Activated CD4-positive, CD25-positive, alpha-beta regulatory T cell treated with anti-CD3 and anti-CD28 coated beads, Interleukin-2, amount 50 U/mL, for 16 hours (primary cell): ENCODE results near the gene LOXHD1.

Source experiments
- DNase-seq: peaks from one replicate; pipeline ENCODE4 v3.0.0-alpha.2; 2020; ENCODE audit warnings: low read depth, low spot score

The LOXHD1 gene, protein sequence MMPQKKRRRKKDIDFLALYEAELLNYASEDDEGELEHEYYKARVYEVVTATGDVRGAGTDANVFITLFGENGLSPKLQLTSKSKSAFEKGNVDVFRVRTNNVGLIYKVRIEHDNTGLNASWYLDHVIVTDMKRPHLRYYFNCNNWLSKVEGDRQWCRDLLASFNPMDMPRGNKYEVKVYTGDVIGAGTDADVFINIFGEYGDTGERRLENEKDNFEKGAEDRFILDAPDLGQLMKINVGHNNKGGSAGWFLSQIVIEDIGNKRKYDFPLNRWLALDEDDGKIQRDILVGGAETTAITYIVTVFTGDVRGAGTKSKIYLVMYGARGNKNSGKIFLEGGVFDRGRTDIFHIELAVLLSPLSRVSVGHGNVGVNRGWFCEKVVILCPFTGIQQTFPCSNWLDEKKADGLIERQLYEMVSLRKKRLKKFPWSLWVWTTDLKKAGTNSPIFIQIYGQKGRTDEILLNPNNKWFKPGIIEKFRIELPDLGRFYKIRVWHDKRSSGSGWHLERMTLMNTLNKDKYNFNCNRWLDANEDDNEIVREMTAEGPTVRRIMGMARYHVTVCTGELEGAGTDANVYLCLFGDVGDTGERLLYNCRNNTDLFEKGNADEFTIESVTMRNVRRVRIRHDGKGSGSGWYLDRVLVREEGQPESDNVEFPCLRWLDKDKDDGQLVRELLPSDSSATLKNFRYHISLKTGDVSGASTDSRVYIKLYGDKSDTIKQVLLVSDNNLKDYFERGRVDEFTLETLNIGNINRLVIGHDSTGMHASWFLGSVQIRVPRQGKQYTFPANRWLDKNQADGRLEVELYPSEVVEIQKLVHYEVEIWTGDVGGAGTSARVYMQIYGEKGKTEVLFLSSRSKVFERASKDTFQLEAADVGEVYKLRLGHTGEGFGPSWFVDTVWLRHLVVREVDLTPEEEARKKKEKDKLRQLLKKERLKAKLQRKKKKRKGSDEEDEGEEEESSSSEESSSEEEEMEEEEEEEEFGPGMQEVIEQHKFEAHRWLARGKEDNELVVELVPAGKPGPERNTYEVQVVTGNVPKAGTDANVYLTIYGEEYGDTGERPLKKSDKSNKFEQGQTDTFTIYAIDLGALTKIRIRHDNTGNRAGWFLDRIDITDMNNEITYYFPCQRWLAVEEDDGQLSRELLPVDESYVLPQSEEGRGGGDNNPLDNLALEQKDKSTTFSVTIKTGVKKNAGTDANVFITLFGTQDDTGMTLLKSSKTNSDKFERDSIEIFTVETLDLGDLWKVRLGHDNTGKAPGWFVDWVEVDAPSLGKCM (N-terminal part only)

GRCh38 chr18:46657115-46657955, at the start of gene LOXHD1:
Gene LOXHD1, minus strand, starts transcription at chr18:46657220. Its CDS starts 187 bp downstream, at chr18:46657033.
- DNase-seq = no peak

- DNase-seq = no peak
These were observed 48.5 kb upstream of the LOXHD1 start for GRCh38 chr18:46705521-46705920.

DNA sequence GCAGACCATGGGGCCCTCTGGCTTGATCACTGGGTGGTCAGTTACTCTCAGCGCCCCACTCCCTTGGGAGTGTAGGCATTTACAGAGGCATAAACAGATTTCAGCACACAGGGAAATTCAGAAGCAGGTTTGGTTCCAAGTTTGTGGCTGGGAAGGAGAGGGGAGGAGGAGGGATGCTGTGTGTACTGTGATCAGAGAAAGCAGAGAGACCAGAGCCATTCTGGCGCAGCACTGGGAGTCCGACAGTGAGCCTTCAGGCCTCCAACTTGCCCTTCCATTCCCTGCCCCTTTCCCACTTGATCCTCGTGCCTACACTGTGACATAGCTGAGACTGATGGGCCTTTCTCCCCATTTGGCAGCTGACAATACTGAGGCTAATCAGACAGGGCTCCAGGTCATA, 47.8 kb upstream of the LOXHD1 start:
- DNase-seq = no peak

DNA sequence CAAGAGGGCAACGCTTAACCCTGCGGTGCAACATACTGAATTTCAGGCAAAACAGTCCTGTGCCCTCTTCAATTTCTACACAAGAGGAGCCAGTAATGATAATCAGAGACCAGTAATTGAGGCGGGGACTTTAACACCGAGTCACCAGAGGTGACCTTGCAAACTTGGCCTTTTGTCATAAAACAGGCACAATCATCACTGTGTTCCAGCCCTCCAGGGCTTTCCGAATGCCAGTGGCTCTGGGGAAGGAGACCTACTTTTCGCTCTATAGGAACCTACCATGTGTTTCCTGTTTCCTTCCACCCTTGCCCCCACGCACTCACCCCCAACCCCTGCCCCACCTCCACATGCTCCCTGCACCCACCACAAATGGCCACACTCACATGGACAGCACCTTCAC, 47.2 kb upstream of the LOXHD1 start:
- DNase-seq = no peak

DNA sequence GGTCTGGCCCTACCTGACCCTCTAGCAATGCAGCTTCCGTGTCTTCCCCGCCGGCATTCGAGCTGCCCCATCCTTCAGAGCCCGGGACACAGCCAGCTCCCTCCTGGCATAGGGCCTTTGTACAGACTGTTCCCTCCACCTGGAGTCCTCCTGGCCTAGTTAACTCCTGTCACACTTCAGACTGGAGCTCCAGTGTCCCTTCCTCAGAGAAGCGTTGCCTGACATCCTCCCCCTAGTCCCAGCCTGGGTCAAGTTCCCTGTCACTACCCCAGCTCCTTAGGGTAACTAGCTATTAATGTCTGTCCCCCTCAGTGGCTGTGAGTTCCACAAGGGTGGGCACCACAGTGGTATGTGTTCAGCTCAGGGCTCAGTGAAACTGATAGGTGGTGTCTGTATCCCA, 45.5 kb upstream of the LOXHD1 start:
- DNase-seq = no peak

DNA sequence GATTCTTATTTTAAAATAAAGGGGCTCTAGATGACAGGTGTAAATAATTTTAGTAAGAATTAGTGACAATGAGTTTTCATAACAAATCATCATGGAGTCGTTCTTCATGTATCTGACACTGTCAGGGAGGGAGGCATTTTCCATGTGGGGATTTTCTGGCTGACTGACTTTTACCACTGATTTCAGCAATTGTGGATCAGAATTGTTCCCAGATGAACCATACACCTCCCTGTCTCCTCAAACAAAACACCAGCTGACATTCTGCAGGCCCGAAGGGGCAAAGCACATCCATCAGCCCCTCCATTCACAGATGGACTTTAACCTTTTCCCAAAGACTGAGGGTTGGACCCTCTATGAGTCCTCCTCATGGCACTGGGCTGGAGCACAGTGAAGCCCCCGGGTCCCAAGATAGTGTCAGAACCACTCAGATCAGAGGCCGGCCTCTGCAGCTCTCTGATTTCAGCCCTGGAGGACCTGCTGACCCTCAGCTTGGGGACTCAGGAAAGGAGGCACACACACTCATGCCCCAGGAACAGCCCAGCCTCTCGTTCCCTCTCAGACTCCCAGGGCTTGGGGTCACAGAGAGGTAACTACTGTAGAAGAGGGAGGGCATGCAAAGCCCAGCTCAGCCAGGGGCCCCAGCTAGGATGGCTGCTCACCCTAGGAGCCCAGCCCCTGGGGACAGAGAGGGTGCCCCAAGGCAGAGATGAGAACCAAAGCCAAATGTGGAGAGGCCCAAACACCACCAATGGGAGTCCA, 43.2 kb upstream of the LOXHD1 start:
- DNase-seq = no peak

DNA sequence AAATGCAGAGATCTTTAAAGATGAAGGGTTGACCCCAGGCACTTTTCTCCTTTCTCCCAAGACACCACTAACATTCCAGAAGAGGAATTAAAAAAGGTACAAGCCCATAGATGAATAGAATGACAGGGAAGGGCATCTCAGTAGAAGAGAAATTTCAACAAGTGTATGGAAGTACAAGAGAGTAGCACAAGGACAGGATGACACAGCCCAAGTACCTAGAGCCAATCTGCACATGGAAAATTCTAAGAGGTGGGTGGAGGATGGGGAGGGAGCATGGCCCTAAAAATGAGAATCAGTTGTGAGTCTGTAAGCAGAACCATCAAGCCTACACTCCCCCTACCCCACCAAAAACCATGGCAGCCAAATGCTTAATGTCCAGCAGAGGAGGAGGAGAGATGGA, 39.7 kb upstream of the LOXHD1 start:
- DNase-seq = no peak

- no peak for DNase-seq
These were observed 39.2 kb upstream of the LOXHD1 start for GRCh38 chr18:46696268-46696667.

- DNase-seq = no peak
These were observed 37.0 kb upstream of the LOXHD1 start for GRCh38 chr18:46693996-46694395.

- no peak for DNase-seq
These were observed 32.0 kb upstream of the LOXHD1 start for GRCh38 chr18:46688853-46689525.

GRCh38 chr18:46686186-46686585, 29.2 kb upstream of the LOXHD1 start:
- DNase-seq = no peak

GRCh38 chr18:46683252-46683651, 26.2 kb upstream of the LOXHD1 start:
- DNase-seq = no peak

- no peak for DNase-seq
These were observed 24.0 kb upstream of the LOXHD1 start for GRCh38 chr18:46680784-46681695.

GRCh38 chr18:46679846-46680598, 23.0 kb upstream of the LOXHD1 start:
- no peak for DNase-seq

GRCh38 chr18:46678785-46679399, 21.9 kb upstream of the LOXHD1 start:
- no peak for DNase-seq

DNA sequence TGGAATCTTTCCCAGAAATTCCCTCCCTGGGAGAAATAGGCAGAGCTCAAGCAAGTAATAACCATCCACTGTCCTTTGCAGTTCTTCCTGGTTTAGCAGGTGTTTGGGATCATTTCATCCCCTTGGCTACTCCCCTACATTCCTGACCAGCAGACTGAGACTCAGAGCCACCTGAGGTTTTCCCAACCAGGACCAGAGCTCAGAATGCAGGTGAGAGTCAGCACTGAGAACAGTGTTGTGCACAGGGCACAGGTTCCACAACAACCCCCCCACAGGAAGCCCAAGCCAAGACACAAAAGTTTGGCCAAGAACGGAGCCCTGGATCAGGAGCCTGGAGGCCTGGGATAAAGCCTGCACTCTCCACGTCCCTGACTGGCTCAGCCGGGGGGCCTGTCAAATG, 21.0 kb upstream of the LOXHD1 start:
- DNase-seq = no peak

DNA sequence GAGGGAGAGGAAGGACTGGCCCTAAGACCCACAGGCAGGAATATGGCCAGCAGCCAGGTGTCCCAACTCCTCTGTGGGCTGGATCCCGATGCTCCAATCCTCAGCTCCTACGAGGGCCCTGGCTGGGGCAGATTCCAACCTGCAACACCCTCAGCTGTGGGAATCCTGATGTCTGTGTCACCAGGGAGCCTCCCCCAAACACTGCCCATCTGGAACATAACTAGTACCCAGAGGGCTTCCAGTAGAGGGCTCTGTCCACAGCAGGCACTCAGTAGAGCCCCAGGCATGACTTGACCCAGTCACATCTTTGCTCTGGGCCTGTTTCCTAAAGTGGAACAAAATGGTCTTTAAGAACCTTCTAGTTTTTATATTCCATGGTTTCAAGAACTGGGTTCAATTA, 20.6 kb upstream of the LOXHD1 start:
- no peak for DNase-seq
